GM10266 (cell line): Measurements from ENCODE around the gene PLIN4.

Source experiments
- DNase-seq: peaks from one replicate; pipeline ENCODE4 v3.0.0; 2012; ENCODE audit errors: extremely low spot score
- TF ChIP-seq, protein P1 (sequence below): IDR thresholded peaks from 2 replicates; pipeline ENCODE4 v1.5.1; 2012; ENCODE audit warnings: mild to moderate bottlenecking, low read depth; ENCODE audit not compliant: control insufficient read depth, insufficient read depth; ENCODE audit errors: missing control alignments

Gene PLIN4

GRCh38 chr19:4493104-4493928, 25.0 kb downstream of the PLIN4 start:
- no peak for DNase-seq
- TF ChIP-seq, protein P1, sequence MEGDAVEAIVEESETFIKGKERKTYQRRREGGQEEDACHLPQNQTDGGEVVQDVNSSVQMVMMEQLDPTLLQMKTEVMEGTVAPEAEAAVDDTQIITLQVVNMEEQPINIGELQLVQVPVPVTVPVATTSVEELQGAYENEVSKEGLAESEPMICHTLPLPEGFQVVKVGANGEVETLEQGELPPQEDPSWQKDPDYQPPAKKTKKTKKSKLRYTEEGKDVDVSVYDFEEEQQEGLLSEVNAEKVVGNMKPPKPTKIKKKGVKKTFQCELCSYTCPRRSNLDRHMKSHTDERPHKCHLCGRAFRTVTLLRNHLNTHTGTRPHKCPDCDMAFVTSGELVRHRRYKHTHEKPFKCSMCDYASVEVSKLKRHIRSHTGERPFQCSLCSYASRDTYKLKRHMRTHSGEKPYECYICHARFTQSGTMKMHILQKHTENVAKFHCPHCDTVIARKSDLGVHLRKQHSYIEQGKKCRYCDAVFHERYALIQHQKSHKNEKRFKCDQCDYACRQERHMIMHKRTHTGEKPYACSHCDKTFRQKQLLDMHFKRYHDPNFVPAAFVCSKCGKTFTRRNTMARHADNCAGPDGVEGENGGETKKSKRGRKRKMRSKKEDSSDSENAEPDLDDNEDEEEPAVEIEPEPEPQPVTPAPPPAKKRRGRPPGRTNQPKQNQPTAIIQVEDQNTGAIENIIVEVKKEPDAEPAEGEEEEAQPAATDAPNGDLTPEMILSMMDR = no peak

GRCh38 chr19:4492337-4493103, 25.8 kb downstream of the PLIN4 start:
- DNase-seq = no peak
- TF ChIP-seq, protein P1 = no peak

- TF ChIP-seq, protein P1 = no peak
- DNase-seq = no peak
Measured at GRCh38 chr19:4491446-4491845, 26.8 kb downstream of the PLIN4 start.

GRCh38 chr19:4488496-4488895, 29.8 kb downstream of the PLIN4 start:
- TF ChIP-seq, protein P1 = no peak
- DNase-seq = no peak

GRCh38 chr19:4487572-4487971, 30.7 kb downstream of the PLIN4 start:
- DNase-seq = no peak
- TF ChIP-seq, protein P1 = no peak

GRCh38 chr19:4483385-4483784, 34.9 kb downstream of the PLIN4 start:
- DNase-seq = no peak
- TF ChIP-seq, protein P1 = no peak
